ENCODE measurements around the gene SUPT3H. TPM values are rescaled to one million over a fixed set of nuclear protein-coding genes. Genes with fewer than 3 reads are reported as not detected.
"Not testable (repeated sequence)": the region's sequence is repeated elsewhere in the genome, so short reads cannot be mapped to it uniquely, and the experiment has no call there.

SUPT3H gene
- total RNA-seq, 3 donors from 2014 or later, result 3.0 to 8.1 (median 3.5) TPM

DNA sequence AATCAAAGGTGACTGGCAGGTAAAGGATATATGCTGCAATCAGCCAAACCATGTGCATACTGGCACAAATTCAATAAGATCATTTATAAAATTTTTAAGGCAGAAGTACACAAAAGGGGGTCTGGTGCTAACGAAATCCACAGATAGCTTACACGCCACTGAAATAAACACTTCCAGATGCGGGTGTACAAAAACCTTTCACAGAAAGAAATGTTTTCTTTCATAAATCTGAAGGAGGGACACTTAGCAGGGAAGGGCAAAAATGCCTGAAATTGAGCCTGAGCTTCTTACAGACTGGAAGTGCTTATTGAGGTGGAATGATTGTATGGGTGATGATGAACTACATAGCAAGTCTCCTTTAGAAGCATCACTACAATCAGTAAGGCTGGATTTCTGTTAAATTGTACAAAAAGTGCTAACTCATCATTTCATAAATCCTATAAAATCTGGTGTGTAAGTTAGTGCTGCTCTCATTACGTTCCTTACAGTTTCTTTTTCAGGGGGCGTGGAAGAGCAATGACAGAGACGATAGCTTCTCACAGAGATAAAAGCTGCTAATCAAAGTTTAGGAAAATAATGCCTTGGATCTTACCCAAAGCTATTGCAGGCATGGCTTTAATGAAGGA is 458.9 kb downstream of the SUPT3H start:
- Histone ChIP-seq H3K4me3 (no peak overlapping the region), H3K4me1 (ENCODE audit: low read depth) (no peaks in the 10 kb centered on the region), H3K9me3 (no peaks in the 10 kb centered on the region), H3K36me3 (ENCODE audit: low read depth) (no peaks in the 10 kb centered on the region)
- ATAC-seq (no peak), DNase-seq (no peak)
- intact Hi-C loops (cut with DNase I, micrococcal nuclease), result no loop called here
- TF ChIP-seq, protein P1, sequence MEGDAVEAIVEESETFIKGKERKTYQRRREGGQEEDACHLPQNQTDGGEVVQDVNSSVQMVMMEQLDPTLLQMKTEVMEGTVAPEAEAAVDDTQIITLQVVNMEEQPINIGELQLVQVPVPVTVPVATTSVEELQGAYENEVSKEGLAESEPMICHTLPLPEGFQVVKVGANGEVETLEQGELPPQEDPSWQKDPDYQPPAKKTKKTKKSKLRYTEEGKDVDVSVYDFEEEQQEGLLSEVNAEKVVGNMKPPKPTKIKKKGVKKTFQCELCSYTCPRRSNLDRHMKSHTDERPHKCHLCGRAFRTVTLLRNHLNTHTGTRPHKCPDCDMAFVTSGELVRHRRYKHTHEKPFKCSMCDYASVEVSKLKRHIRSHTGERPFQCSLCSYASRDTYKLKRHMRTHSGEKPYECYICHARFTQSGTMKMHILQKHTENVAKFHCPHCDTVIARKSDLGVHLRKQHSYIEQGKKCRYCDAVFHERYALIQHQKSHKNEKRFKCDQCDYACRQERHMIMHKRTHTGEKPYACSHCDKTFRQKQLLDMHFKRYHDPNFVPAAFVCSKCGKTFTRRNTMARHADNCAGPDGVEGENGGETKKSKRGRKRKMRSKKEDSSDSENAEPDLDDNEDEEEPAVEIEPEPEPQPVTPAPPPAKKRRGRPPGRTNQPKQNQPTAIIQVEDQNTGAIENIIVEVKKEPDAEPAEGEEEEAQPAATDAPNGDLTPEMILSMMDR (IDR thresholded peaks at IDR 0.05), result no peak

DNA sequence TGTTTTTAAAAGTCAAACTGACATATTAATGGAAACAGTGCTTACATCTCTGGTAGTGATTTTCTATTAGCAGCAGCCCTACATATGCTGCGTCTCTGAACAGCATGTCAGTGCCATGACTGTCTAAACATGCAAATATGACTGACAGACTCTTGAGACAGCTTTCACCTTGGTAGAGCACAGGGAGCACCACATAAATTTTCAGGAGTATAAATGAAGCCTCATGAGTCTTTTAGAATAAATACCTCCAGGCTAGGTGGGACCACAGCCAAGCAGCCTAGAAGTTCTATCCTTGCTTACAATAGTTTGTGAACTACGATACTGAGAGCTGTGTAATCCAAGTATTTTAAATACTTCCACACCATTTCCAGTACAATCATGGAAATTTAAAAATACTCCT is 460.3 kb downstream of the SUPT3H start:
- ATAC-seq (no peak), DNase-seq (no peak)
- Histone ChIP-seq H3K36me3 (ENCODE audit: low read depth) (no peaks in the 10 kb centered on the region), H3K4me1 (ENCODE audit: low read depth) (no peaks in the 10 kb centered on the region), H3K9me3 (no peaks in the 10 kb centered on the region), H3K4me3 (no peak overlapping the region)
- TF ChIP-seq, protein P1 (IDR thresholded peaks at IDR 0.05), result no peak
- intact Hi-C loops (cut with DNase I, micrococcal nuclease), result no loop called here

DNA sequence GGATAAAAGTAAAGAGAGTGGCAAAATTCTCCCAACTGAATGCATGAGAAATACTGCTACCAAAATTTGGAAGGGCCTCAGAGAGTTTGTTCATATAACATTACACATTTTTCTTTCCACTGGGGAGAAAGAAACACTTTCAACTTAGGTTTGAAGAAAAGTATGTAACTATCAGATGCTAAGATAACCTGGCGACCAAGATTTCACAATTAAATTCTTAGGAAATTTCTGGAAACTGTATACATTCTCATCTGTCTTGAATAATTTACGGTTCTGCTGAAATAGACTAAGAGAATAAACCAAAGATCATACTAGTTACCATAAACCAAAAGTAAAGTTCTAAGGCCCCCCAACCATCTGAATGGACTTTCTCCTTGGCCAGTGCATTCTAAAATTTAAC is 462.6 kb downstream of the SUPT3H start:
- no peak for ATAC-seq
- Histone ChIP-seq H3K9me3 (no peaks in the 10 kb centered on the region), H3K4me3 (no peak overlapping the region), H3K4me1 (ENCODE audit: low read depth) (no peaks in the 10 kb centered on the region), H3K36me3 (ENCODE audit: low read depth) (no peaks in the 10 kb centered on the region)
- no peak for DNase-seq
- intact Hi-C loops (cut with DNase I, micrococcal nuclease), result no loop called here
- TF ChIP-seq, protein P1 (IDR thresholded peaks at IDR 0.05), result no peak

DNA sequence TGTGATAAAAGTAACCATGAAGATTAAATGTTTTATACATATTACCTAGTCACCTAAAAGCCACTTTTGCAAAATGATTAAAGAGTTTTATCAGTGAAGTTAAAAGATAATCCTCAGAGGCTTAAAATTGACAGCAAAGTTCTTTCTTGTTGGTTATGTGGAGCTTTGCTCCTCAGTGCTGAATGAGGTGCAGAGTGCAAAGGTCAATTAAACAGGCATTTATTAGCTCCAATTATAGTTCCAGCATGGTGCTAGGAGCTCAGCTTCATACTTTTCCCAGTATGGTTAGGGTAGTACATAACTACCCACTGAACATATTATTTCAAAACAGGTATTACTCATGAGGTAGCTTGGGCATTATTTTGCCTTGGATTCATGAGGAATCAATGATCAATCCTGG is 463.6 kb downstream of the SUPT3H start:
- Histone ChIP-seq H3K9me3 (no peaks in the 10 kb centered on the region), H3K4me3 (no peak overlapping the region), H3K36me3 (ENCODE audit: low read depth) (no peaks in the 10 kb centered on the region), H3K4me1 (ENCODE audit: low read depth) (no peaks in the 10 kb centered on the region)
- TF ChIP-seq, protein P1 (IDR thresholded peaks at IDR 0.05), result no peak
- intact Hi-C loops (cut with DNase I, micrococcal nuclease), result no loop called here
- ATAC-seq (no peak), DNase-seq (no peak)

DNA sequence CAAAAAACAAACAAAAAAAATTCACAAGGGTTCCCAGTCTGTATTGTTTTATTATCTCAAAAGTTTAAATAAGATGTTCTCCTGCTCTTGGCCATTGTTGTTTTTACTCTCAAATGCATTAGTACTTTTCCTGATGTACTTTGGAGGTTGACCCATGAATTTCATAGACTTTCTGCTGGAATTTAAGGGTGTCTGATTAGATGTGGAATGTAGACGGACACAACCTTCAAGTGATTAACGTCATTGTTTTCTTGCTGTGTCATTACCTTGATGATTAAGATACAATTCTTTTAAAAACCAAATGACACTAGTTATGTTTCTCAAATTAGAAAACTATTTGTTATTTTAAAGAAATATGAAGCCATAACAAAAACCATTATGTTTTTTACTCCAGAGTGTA is 471.0 kb downstream of the SUPT3H start:
- DNase-seq, result no peak
- Histone ChIP-seq H3K36me3 (ENCODE audit: low read depth) (no peaks in the 10 kb centered on the region), H3K4me1 (ENCODE audit: low read depth) (no peaks in the 10 kb centered on the region), H3K9me3 (peaks cover 2% of the 10 kb centered on the region), H3K4me3 (no peak overlapping the region)
- ATAC-seq, result no peak
- TF ChIP-seq, protein P1 (IDR thresholded peaks at IDR 0.05), result no peak
- intact Hi-C loops (cut with DNase I, micrococcal nuclease), result no loop called here

DNA sequence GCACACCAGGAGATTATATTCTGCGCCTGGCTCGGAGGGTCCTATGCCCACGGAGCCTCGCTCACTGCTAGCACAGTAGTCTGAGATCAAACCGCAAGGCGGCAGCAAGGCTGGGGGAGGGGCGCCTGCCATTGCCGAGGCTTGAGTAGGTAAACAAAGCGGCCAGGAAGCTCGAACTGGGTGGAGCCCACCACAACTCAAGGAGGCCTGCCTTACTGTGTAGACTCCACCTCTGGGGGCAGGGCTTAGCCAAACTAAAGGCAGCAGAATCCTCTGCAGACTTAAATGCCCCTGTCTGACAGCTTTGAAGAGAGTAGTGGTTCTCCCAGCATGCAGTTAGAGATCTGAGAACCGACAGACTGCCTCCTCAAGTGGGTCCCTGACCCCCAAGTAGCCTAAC is 477.4 kb downstream of the SUPT3H start:
- H3K36me3 ChIP-seq (ENCODE audit: low read depth); intact Hi-C loops (cut with DNase I, micrococcal nuclease); H3K9me3 ChIP-seq; H3K4me3 ChIP-seq; H3K4me1 ChIP-seq (ENCODE audit: low read depth); ATAC-seq; DNase-seq: not testable (repeated sequence)

All from mucosa of descending colon (tissue), 3 donors.